GM19455 (cell line): ENCODE measurements around the gene EMILIN1.

Experiments
- ATAC-seq: cut with Tn5 transposase; IDR thresholded peaks from one replicate; pipeline ENCODE4 v1.9.1; 2021; ENCODE audit not compliant: unreplicated experiment

EMILIN1 gene

DNA sequence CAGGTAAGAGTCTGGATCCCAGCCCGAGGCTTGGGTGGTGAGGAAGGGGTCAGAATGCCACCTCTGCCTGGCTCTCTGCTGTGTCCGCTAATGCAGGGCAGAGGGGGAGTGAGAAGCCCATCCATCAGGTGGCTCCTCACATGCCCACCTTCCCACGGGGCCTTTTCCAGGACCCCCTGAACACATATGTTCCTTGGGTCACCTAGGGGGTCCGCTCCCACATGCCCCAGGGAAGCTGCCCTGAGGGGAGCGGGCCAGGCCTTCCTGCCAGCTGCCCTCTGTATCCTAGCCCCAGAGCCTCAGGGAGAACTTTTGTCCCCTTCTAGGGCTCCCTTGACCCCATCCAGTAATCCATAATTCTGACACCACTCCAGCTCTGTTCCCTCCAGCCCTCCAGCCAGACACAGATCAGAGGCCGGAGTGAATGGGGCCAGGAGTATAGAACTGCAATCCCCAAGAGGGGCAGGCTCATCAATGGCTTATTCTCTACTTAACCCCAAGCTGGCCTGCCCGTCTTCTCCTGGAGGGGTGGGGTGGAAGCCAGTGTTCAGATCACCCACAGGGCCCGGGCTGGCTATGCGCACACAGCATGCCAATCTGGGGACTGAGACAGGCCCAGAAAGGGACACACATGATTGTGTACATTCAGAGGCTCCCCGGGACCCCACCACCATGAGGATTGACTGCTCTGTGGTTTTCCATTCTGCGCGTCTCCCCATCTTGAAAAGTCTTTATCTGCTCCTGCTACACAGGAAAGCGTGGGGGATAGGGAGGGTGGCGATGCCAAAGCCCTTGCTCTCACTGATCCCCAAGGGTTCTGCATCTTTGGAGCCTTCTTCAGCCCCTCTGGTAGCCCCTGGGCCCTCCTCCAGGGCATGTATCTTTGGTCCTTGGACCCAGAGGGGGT is 1.1 kb downstream of the EMILIN1 start:
- ATAC-seq, result no peak

- no peak for ATAC-seq
Measured at GRCh38 chr2:27080140-27080469, 1.7 kb downstream of the EMILIN1 start.

DNA sequence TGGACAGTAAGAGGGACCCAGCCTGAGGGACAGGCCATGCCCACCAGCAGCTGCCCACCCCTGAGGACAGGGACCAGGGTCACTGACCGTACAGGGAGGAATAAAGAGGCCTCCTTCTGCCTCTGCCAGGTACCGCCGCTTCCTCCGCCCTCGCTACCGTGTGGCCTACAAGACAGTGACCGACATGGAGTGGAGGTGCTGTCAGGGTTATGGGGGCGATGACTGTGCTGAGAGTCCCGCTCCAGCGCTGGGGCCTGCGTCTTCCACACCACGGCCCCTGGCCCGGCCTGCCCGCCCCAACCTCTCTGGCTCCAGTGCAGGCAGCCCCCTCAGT is 2.2 kb downstream of the EMILIN1 start:
- ATAC-seq, result no peak

GRCh38 chr2:27081984-27082772 is 3.8 kb downstream of the EMILIN1 start:
- no peak for ATAC-seq

DNA sequence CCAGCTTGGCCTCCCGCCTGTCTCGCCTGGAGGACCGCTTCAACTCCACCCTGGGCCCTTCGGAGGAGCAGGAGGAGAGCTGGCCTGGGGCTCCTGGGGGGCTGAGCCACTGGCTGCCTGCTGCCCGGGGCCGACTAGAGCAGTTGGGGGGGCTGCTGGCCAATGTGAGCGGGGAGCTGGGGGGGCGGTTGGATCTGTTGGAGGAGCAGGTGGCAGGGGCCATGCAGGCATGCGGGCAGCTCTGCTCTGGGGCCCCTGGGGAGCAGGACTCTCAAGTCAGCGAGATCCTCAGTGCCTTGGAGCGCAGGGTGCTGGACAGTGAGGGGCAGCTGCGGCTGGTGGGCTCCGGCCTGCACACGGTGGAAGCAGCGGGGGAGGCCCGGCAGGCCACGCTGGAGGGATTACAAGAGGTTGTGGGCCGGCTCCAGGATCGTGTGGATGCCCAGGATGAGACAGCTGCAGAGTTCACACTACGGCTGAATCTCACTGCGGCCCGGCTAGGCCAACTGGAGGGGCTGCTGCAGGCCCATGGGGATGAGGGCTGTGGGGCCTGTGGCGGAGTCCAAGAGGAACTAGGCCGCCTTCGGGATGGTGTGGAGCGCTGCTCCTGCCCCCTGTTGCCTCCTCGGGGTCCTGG is 4.5 kb downstream of the EMILIN1 start:
- no peak for ATAC-seq

DNA sequence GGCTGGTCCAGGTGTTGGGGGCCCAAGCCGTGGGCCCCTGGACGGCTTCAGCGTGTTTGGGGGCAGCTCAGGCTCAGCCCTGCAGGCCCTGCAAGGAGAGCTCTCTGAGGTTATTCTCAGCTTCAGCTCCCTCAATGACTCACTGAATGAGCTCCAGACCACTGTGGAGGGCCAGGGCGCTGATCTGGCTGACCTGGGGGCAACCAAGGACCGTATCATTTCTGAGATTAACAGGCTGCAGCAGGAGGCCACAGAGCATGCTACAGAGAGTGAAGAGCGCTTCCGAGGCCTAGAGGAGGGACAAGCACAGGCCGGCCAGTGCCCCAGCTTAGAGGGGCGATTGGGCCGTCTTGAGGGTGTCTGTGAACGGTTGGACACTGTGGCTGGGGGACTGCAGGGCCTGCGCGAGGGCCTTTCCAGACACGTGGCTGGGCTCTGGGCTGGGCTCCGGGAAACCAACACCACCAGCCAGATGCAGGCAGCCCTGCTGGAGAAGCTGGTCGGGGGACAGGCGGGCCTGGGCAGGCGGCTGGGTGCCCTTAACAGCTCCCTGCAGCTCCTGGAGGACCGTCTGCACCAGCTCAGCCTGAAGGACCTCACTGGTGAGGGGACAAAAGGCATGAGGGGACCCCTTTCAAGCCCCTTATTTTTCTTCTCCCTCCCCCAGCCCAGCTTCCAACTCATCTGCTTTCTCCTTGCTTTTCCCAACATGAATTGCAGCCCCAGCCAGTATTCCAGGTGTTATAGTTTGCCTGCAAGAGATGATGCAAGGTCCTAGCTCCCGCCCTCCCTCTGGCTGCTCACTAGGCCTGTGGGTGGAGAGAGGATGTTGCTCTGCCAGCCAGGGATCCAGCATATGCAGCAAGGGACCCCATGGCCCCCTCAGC is 5.2 kb downstream of the EMILIN1 start:
- ATAC-seq, result no peak

DNA sequence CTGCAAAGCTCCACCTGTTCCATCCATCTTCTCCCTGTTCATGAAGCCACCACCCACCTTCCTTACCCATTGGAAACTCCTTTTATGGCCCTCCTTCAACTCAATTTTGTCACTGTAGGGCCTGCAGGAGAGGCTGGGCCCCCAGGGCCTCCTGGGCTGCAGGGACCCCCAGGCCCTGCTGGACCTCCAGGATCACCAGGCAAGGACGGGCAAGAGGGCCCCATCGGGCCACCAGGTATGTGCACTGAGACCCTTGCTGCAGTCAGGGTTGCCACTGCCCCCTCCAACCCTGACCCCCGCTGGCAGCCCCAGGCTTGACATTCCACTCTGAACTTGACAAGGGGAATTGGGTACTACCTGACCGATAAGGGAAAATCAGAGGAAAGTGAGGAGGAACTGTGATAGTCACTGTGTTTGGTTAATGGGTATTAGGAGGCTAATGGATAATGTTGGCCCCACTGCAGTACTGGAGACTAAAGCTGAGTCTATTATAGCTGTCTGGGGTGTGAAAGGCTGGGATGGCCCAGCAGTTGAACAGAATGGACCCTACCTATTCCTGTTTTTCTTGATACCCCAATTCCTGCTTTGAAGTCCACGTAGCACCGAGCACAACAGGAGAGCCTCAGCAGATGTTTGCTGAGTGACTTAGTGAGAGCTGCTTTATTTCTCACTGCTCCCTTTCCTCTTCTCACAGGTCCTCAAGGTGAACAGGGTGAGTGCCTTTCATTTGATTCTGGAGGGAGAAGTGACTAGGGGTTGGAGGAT is 6.1 kb downstream of the EMILIN1 start:
- ATAC-seq, result no peak

DNA sequence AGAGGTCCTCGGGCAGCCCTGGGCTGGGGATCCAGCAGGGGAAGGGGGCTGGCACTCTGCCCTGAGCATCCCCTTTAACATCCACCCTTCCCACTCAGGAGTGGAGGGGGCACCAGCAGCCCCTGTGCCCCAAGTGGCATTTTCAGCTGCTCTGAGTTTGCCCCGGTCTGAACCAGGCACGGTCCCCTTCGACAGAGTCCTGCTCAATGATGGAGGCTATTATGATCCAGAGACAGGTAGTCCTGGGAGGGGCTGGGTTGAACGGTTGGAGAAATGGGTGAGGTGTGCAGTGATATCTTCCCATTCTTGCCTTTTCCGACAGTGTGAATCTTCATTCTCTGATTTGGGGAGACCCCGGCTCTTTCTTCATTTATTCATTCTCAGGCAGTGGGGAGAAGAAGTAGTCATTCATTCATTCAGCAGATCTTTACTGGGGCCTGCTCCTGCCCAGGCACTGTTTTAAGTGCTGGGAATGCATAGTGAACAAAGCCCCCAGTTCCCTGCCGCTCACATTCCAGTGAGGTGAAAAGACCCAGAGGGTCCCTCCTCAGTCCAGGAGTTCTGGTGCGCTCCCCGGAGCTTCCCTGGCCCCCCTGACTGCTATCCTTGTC is 6.8 kb downstream of the EMILIN1 start:
- ATAC-seq, result no peak

DNA sequence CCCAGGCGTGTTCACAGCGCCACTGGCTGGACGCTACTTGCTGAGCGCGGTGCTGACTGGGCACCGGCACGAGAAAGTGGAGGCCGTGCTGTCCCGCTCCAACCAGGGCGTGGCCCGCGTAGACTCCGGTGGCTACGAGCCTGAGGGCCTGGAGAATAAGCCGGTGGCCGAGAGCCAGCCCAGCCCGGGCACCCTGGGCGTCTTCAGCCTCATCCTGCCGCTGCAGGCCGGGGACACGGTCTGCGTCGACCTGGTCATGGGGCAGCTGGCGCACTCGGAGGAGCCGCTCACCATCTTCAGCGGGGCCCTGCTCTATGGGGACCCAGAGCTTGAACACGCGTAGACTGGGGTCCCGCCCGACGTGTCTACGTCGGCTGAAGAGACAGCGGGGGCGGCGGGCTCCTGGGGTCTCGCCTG is 7.3 kb downstream of the EMILIN1 start:
- ATAC-seq, result peak; percentile 1

GRCh38 chr2:27086090-27086723 is 7.8 kb downstream of the EMILIN1 start:
- ATAC-seq, result peak; percentile 77

GRCh38 chr2:27086724-27087593 is 8.5 kb downstream of the EMILIN1 start, which contains the start of gene KHK:
Gene KHK (plus strand): TSS chr2:27086772. CDS start chr2:27087260, 488 bp downstream.
- ATAC-seq, result peak; percentile 24

DNA sequence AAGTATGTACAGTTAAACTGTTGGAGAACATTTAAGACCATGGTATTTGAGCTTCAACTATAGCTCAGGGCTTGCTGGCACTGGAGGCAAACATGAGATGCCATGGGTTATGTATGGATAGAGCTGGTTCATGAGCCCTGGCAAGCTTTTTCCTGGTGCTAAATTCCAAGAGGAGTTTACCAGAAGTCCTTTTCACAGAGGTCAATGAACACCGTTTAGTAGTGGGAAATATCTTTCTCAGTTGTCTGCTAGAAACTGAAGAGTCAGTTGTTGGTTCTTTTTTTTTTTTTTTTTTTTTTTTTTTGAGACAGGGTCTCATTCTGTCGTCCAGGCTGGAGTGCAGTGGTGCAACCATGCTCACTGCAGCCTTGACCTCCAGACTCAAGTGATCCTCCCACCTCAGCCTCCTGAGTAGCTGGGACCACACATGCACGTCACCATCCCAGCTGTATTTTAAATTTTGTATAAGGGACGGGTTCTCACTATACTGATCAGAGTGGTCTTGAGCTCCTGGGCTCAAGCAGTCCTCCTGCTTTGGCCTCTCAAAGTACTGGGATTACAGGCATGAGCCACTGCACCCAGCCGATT is 9.5 kb downstream of the EMILIN1 start:
- no peak for ATAC-seq

GRCh38 chr2:27088634-27089033 is 10.2 kb downstream of the EMILIN1 start:
- no peak for ATAC-seq

GRCh38 chr2:27089111-27089954 is 10.9 kb downstream of the EMILIN1 start:
- ATAC-seq, result no peak

DNA sequence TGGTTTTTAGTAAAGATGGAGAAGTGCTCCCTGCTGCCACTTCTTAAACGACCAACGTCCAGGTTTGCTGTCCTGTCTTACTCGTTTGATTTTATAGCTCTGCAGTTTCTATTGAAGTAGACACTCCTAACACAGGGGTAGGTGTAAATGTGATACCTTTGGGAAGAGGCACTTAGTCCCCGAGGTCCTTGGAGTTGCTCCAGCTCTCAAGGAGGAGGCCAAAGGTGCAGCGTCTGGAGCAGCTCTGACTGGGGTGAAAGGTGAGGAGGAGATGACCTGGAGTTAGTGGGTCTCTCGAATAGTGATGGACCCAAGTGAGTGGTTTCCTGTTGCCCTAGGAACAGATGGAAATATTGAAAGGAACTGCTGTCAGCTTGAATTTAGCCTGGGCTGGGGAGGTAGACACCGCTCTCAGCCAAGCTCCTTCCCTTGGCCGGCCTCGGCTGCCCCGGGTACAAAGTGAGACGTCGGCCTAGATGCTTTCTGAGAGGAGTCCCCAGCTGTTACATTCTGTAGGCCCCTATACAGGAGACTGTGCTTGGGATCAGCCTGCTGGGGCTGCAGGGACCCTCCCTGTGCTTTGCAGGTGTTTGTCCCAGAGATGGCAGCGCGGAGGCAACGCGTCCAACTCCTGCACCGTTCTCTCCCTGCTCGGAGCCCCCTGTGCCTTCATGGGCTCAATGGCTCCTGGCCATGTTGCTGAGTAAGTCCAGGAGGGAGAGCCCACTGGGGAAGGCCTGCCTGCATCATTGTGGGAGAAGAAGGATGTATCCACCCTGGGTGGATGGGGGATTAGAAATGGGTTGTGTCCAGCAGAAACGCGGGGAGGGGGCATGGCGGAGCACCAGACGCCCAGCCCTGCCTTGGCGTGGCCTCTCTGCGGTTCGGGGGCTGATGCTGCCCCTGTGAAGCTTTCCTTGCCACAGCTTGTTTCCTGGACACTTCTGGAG is 13.6 kb downstream of the EMILIN1 start:
- no peak for ATAC-seq
